ENCODE results near the gene WTIP. TPM values are rescaled to one million over a fixed set of nuclear protein-coding genes. Genes with fewer than 3 reads are reported as not detected.

Gene WTIP
- total and polyA plus RNA-seq, 10 donors = 0.78 to 14.1 (median 7.9) TPM

DNA sequence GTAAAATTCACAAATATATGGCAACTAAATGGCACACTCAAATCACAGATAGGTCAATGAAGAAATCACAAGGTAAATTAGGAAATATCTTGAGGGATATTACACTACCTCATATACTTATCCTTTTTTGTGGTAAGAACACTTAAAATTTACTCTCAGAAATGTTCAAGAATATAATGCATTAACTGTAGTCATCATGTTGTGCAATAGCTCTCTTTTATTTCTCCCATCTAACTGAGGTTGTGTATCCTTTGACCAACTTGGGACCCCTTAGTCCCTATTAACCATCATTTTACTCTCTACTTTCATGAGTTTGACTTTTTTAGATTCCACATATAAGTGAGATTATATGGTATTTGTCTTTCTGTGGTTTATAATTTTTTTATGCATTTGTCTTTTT lies 52.6 kb downstream of the WTIP start:
- DNase-seq = no peak
- H3K36me3 ChIP-seq = no peaks in the 10 kb centered on the region
- no peak overlapping the region for H3K27ac ChIP-seq
- H3K4me1 ChIP-seq = no peaks in the 10 kb centered on the region
- intact Hi-C loops (cut with DNase I; ENCODE audit: low total_unique reads) = no loop called here
- no peaks in the 10 kb centered on the region for H3K9me3 ChIP-seq
- H3K27me3 ChIP-seq (replicated peaks in 1 of 7) = peaks cover 0 to 32% (median 0%) of the 10 kb centered on the region in 7 donors
- no peak overlapping the region for H3K4me3 ChIP-seq
- TF ChIP-seq POLR2AphosphoS5 (IDR thresholded peaks at IDR 0.05) = no peak
- TF ChIP-seq, protein P1, sequence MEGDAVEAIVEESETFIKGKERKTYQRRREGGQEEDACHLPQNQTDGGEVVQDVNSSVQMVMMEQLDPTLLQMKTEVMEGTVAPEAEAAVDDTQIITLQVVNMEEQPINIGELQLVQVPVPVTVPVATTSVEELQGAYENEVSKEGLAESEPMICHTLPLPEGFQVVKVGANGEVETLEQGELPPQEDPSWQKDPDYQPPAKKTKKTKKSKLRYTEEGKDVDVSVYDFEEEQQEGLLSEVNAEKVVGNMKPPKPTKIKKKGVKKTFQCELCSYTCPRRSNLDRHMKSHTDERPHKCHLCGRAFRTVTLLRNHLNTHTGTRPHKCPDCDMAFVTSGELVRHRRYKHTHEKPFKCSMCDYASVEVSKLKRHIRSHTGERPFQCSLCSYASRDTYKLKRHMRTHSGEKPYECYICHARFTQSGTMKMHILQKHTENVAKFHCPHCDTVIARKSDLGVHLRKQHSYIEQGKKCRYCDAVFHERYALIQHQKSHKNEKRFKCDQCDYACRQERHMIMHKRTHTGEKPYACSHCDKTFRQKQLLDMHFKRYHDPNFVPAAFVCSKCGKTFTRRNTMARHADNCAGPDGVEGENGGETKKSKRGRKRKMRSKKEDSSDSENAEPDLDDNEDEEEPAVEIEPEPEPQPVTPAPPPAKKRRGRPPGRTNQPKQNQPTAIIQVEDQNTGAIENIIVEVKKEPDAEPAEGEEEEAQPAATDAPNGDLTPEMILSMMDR (IDR thresholded peaks at IDR 0.05 in 8 of 11, conservative IDR thresholded peaks at IDR 0.05 in 3 of 11) = no peak

DNA sequence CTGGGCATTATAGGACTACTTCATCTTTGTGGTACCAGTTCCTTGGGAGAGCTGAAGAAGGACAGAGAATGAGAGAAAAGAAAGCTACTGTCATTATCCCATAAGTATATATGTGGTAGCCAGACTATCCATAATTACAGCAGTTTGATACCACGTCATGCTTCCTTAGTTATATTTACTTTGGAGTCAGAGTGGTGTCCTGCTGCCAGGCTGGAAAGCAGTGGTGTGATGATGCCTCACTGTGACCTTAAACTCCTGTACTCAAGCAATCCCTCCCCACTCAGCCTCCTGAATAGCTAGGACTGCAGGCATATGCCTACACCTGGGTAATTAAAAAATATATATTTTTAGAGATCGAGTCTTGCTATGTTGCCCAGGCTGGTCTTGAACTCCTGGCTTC lies 57.8 kb downstream of the WTIP start:
- Histone ChIP-seq H3K4me3 (no peak overlapping the region), H3K36me3 (no peaks in the 10 kb centered on the region), H3K4me1 (no peaks in the 10 kb centered on the region), H3K27ac (no peak overlapping the region), H3K9me3 (peaks cover 0 to 45% (median 26%) of the 10 kb centered on the region in 8 donors), H3K27me3 (replicated peaks in 1 of 7) (peaks cover 0 to 5% (median 0%) of the 10 kb centered on the region in 7 donors)
- intact Hi-C loops (cut with DNase I; ENCODE audit: low total_unique reads) = no loop called here
- 64 to 91% (median 70%) methylated on average over 2 of the region's 2 CpGs for WGBS, 5 donors
- DNase-seq = no peak
- TF ChIP-seq POLR2AphosphoS5 (IDR thresholded peaks at IDR 0.05) (no peak), POLR2A (IDR thresholded peaks at IDR 0.05) (no peak)
- TF ChIP-seq, protein P1 (IDR thresholded peaks at IDR 0.05 in 8 of 11, conservative IDR thresholded peaks at IDR 0.05 in 3 of 11) = no peak

DNA sequence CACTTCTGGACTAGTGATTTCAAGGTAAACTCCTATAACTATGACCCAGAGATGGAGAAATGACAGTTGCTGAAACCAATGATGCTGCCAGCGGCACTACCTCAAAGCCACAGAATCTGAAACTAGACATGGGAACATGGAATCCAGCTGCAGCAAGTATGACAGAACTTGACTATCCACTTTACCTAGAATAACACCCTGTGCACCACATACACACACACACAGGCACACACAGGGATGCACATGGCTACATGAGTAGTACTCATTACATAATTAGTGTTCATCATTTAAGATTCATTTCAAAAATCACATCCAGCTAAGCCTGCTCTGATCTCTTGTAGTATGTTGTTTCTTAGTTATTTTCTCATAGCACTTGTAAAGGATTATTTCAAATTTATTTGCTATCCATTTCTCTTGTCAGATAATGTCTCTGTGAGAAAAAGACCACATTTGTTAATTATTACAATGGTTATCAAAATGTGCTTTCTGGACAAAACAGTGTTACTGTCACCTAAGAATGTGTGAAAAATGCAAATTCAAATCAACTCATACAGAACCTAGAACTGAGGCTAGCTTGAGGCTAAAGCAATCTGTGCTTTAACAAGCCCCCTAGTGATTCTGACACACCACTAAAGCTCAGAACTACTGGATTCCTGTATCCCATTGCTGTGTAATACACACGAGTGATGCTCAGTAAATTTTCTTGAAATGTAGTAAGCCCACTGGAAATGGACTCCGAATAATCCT lies 59.4 kb downstream of the WTIP start:
- DNase-seq = no peak
- Histone ChIP-seq H3K27me3 (replicated peaks in 1 of 7) (peaks cover 0 to under 1% (median 0%) of the 10 kb centered on the region in 7 donors), H3K4me3 (no peak overlapping the region), H3K36me3 (no peaks in the 10 kb centered on the region), H3K9me3 (peaks cover 0 to 51% (median 26%) of the 10 kb centered on the region in 8 donors), H3K27ac (no peak overlapping the region), H3K4me1 (no peaks in the 10 kb centered on the region)
- intact Hi-C loops (cut with DNase I; ENCODE audit: low total_unique reads) = no loop called here
- TF ChIP-seq, protein P1 (IDR thresholded peaks at IDR 0.05 in 8 of 11, conservative IDR thresholded peaks at IDR 0.05 in 3 of 11) = no peak
- no peak for TF ChIP-seq POLR2A (IDR thresholded peaks at IDR 0.05)
- no peak for TF ChIP-seq POLR2AphosphoS5 (IDR thresholded peaks at IDR 0.05)
- WGBS, 5 donors = 71 to 86% (median 81%) methylated on average over 3 of the region's 3 CpGs

DNA sequence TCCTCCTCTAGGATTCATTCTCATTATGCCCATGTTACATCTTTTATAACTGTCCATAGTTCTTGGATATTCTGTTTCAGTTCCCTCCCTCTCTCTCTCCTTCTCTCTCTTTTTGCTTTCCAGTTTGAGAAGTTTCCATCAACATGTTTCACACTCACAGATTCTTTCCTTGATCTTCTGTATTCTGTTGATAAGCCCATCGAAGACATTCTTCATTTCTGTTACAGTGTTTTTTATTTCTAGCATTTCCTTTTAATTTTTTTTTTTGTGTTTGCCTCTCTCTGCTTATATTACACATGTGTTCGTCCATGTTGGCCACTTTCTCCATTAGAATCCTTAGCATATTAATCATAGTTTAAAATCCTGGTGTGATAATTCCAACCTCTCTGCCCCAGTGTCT lies 68.3 kb downstream of the WTIP start:
- TF ChIP-seq POLR2AphosphoS5 (IDR thresholded peaks at IDR 0.05) = no peak
- TF ChIP-seq POLR2A (IDR thresholded peaks at IDR 0.05) = no peak
- TF ChIP-seq, protein P1 (IDR thresholded peaks at IDR 0.05 in 8 of 11, conservative IDR thresholded peaks at IDR 0.05 in 3 of 11) = no peak
- Histone ChIP-seq H3K27me3 (replicated peaks in 1 of 7) (peaks cover 0 to 16% (median 0%) of the 10 kb centered on the region in 7 donors), H3K27ac (no peak overlapping the region), H3K4me1 (no peaks in the 10 kb centered on the region), H3K36me3 (no peaks in the 10 kb centered on the region), H3K9me3 (peaks cover 3 to 48% (median 30%) of the 10 kb centered on the region in 8 donors), H3K4me3 (no peak overlapping the region)
- intact Hi-C loops (cut with DNase I; ENCODE audit: low total_unique reads) = no loop called here
- no peak for DNase-seq
- WGBS, 5 donors = 65 to 90% (median 71%) methylated on average over 2 of the region's 2 CpGs

Data from spleen (tissue), 11 donors.